Measurements from ENCODE around the gene ZNF730.
"Not testable (repeated sequence)": the region's sequence is repeated elsewhere in the genome, so short reads cannot be mapped to it uniquely, and the experiment has no call there.

The ZNF730 gene

GRCh38 chr19:23095418-23095817, 21.4 kb upstream of the ZNF730 start:
- TF ChIP-seq CTCF (IDR thresholded peaks at IDR 0.05; ENCODE audit: low read depth, low read length): no peak
- Histone ChIP-seq H3K27ac (no peak overlapping the region), H3K9me3 (ENCODE audit: severe bottlenecking) (peaks cover 7% of the 10 kb centered on the region), H3K36me3 (peaks cover 68% of the 10 kb centered on the region), H3K4me3 (ENCODE audit: low read depth, low read length) (no peak overlapping the region), H3K27me3 (ENCODE audit: insufficient read depth, low read depth, severe bottlenecking) (no peaks in the 10 kb centered on the region)
- no peak for DNase-seq

- no peak for DNase-seq
- H3K9me3 ChIP-seq (ENCODE audit: severe bottlenecking): no peaks in the 10 kb centered on the region
- H3K27me3 ChIP-seq (ENCODE audit: insufficient read depth, low read depth, severe bottlenecking): no peaks in the 10 kb centered on the region
- no peak overlapping the region for H3K27ac ChIP-seq
- peaks cover 50% of the 10 kb centered on the region for H3K36me3 ChIP-seq
- H3K4me3 ChIP-seq (ENCODE audit: low read depth, low read length): no peak overlapping the region
- TF ChIP-seq CTCF (IDR thresholded peaks at IDR 0.05; ENCODE audit: low read depth, low read length): no peak
These were observed 18.5 kb upstream of the ZNF730 start for GRCh38 chr19:23098286-23098685.

GRCh38 chr19:23098988-23099387, 17.8 kb upstream of the ZNF730 start:
- no peak for DNase-seq
- H3K36me3 ChIP-seq: peaks cover 48% of the 10 kb centered on the region
- no peaks in the 10 kb centered on the region for H3K27me3 ChIP-seq (ENCODE audit: insufficient read depth, low read depth, severe bottlenecking)
- TF ChIP-seq CTCF (IDR thresholded peaks at IDR 0.05; ENCODE audit: low read depth, low read length): no peak
- no peaks in the 10 kb centered on the region for H3K9me3 ChIP-seq (ENCODE audit: severe bottlenecking)
- H3K4me3 ChIP-seq (ENCODE audit: low read depth, low read length): no peak overlapping the region
- H3K27ac ChIP-seq: no peak overlapping the region

- DNase-seq: no peak
- no peaks in the 10 kb centered on the region for H3K9me3 ChIP-seq (ENCODE audit: severe bottlenecking)
- no peak for TF ChIP-seq CTCF (IDR thresholded peaks at IDR 0.05; ENCODE audit: low read depth, low read length)
- peaks cover 41% of the 10 kb centered on the region for H3K36me3 ChIP-seq
- H3K27ac ChIP-seq: no peak overlapping the region
- no peaks in the 10 kb centered on the region for H3K27me3 ChIP-seq (ENCODE audit: insufficient read depth, low read depth, severe bottlenecking)
- H3K4me3 ChIP-seq (ENCODE audit: low read depth, low read length): no peak overlapping the region
These were observed 16.9 kb upstream of the ZNF730 start for GRCh38 chr19:23099966-23100365.

- Histone ChIP-seq H3K9me3 (ENCODE audit: severe bottlenecking) (no peaks in the 10 kb centered on the region), H3K27me3 (ENCODE audit: insufficient read depth, low read depth, severe bottlenecking) (no peaks in the 10 kb centered on the region), H3K27ac (no peak overlapping the region), H3K4me3 (ENCODE audit: low read depth, low read length) (no peak overlapping the region), H3K36me3 (peaks cover 30% of the 10 kb centered on the region)
- no peak for TF ChIP-seq CTCF (IDR thresholded peaks at IDR 0.05; ENCODE audit: low read depth, low read length)
- no peak for DNase-seq
These were observed 15.6 kb upstream of the ZNF730 start for GRCh38 chr19:23101241-23101640.

GRCh38 chr19:23118400-23118799, 1.6 kb downstream of the ZNF730 start:
- H3K27me3 ChIP-seq (ENCODE audit: insufficient read depth, low read depth, severe bottlenecking): no peaks in the 10 kb centered on the region
- DNase-seq: no peak
- H3K27ac ChIP-seq: no peak overlapping the region
- TF ChIP-seq CTCF (IDR thresholded peaks at IDR 0.05; ENCODE audit: low read depth, low read length): no peak
- peaks cover 25% of the 10 kb centered on the region for H3K36me3 ChIP-seq
- no peak overlapping the region for H3K4me3 ChIP-seq (ENCODE audit: low read depth, low read length)
- no peaks in the 10 kb centered on the region for H3K9me3 ChIP-seq (ENCODE audit: severe bottlenecking)

- H3K9me3 ChIP-seq (ENCODE audit: severe bottlenecking); H3K27me3 ChIP-seq (ENCODE audit: insufficient read depth, low read depth, severe bottlenecking); DNase-seq; H3K4me3 ChIP-seq (ENCODE audit: low read depth, low read length); H3K27ac ChIP-seq: not testable (repeated sequence)
- peaks cover 22% of the 10 kb centered on the region for H3K36me3 ChIP-seq
These were observed 17.4 kb downstream of the ZNF730 start for GRCh38 chr19:23134211-23134610.

All from WERI-Rb-1 (cell line).